GM23338 (cell line): Measurements from ENCODE around the gene SENP5. TPM values are rescaled to one million over a fixed set of nuclear protein-coding genes. Genes with fewer than 3 reads are reported as not detected.

Experiments used
- ATAC-seq: fragments of 200-7000 bp; cut with Tn5 transposase; 3 replicates; pipeline ENCODE4 v1.9.1; 2020
- DNase-seq: peaks from one replicate; pipeline ENCODE4 v3.0.0-alpha.2; 2015; ENCODE audit warnings: low spot score
- H2AFZ ChIP-seq: fragments of 200-600 bp; sonication (generic); 2 replicates; pipeline ENCODE4 v1.8.0; 2016; ENCODE audit warnings: antibody characterized with exemption, mild to moderate bottlenecking, moderate library complexity
- H3F3A ChIP-seq: fragments of 200-600 bp; sonication (generic); replicated peaks from 2 replicates; pipeline ENCODE4 v1.8.0; 2017; ENCODE audit warnings: antibody characterized with exemption, mixed run types, low read depth
- H3K27ac ChIP-seq: fragments of 200-600 bp; sonication (generic); 2 replicates; pipeline ENCODE4 v1.6.1; 2016; ENCODE audit warnings: low read depth
- H3K27me3 ChIP-seq: fragments of 200-600 bp; sonication (generic); 2 replicates; pipeline ENCODE4 v1.8.0; 2016; ENCODE audit warnings: mild to moderate bottlenecking, mixed run types, moderate library complexity; ENCODE audit not compliant: insufficient read depth
- H3K36me3 ChIP-seq: fragments of 200-600 bp; sonication (generic); 2 replicates; pipeline ENCODE4 v1.8.0; 2016; ENCODE audit warnings: mild to moderate bottlenecking; ENCODE audit not compliant: insufficient read depth
- H3K4me1 ChIP-seq: fragments of 200-600 bp; sonication (generic); 2 replicates; pipeline ENCODE4 v1.8.0; 2016; ENCODE audit warnings: mild to moderate bottlenecking, moderate library complexity; ENCODE audit not compliant: insufficient read depth
- H3K4me2 ChIP-seq: fragments of 200-600 bp; sonication (generic); 2 replicates; pipeline ENCODE4 v1.7.1; 2017; ENCODE audit warnings: mixed run types
- H3K4me3 ChIP-seq: fragments of 200-600 bp; sonication (generic); 2 replicates; pipeline ENCODE4 v1.6.1; 2016; ENCODE audit warnings: mixed run types
- H3K79me2 ChIP-seq: fragments of 200-600 bp; sonication (generic); replicated peaks from 2 replicates; pipeline ENCODE4 v1.8.0; 2017; ENCODE audit warnings: mild to moderate bottlenecking; ENCODE audit not compliant: insufficient read depth
- H3K9me2 ChIP-seq: fragments of 200-600 bp; sonication (generic); 2 replicates; pipeline ENCODE4 v1.8.0; 2017; ENCODE audit not compliant: insufficient read depth
- H4K20me1 ChIP-seq: fragments of 200-600 bp; sonication (generic); replicated peaks from 2 replicates; pipeline ENCODE4 v1.8.0; 2017; ENCODE audit warnings: mild to moderate bottlenecking; ENCODE audit not compliant: insufficient read depth
- H3K27ac Mint-ChIP-seq: 2 replicates; pipeline ENCODE4 v1.8.0; 2020; ENCODE audit warnings: inconsistent platforms, mild to moderate bottlenecking, moderate library complexity, mixed read lengths
- H3K27me3 Mint-ChIP-seq: 3 replicates; pipeline ENCODE4 v1.8.0; 2022; ENCODE audit warnings: low read depth, mild to moderate bottlenecking, moderate library complexity, mixed read lengths, inconsistent platforms; ENCODE audit not compliant: insufficient read depth, poor library complexity
- H3K36me3 Mint-ChIP-seq: 3 replicates; pipeline ENCODE4 v1.8.0; 2021; ENCODE audit warnings: low read depth, mild to moderate bottlenecking, inconsistent platforms, moderate library complexity, mixed read lengths
- H3K4me1 Mint-ChIP-seq: 3 replicates; pipeline ENCODE4 v1.8.0; 2020; ENCODE audit warnings: mild to moderate bottlenecking, inconsistent platforms, mixed read lengths
- H3K4me3 Mint-ChIP-seq: 3 replicates; pipeline ENCODE4 v1.8.0; 2021; ENCODE audit warnings: moderate library complexity, mild to moderate bottlenecking, inconsistent platforms, mixed read lengths
- H3K9me3 Mint-ChIP-seq: 3 replicates; pipeline ENCODE4 v1.8.0; 2020; ENCODE audit warnings: moderate library complexity, mild to moderate bottlenecking, inconsistent platforms, mixed read lengths
- CREB1 ChIP-seq: fragments of 250-450 bp; sonication (Bioruptor Pico); IDR thresholded peaks from 2 replicates; pipeline ENCODE4 v1.5.0; 2020; ENCODE audit warnings: low read depth, mild to moderate bottlenecking, moderate library complexity
- EZH2 ChIP-seq: fragments of 200-600 bp; sonication (generic); IDR thresholded peaks from one replicate; pipeline ENCODE4 v1.8.0; 2017; ENCODE audit warnings: antibody characterized with exemption, mild to moderate bottlenecking, low read depth; ENCODE audit not compliant: unreplicated experiment
- EZH2phosphoT487 ChIP-seq: fragments of 200-600 bp; sonication (generic); IDR thresholded peaks from one replicate; pipeline ENCODE4 v1.8.1; 2018; ENCODE audit warnings: antibody characterized with exemption; ENCODE audit not compliant: unreplicated experiment
- JUNB ChIP-seq: IDR thresholded peaks from one replicate; pipeline ENCODE4 v1.6.1; 2016; ENCODE audit warnings: antibody characterized with exemption; ENCODE audit not compliant: unreplicated experiment
- NANOG ChIP-seq: IDR thresholded peaks from 2 replicates; pipeline ENCODE4 v1.6.1; 2016; ENCODE audit warnings: antibody characterized with exemption, borderline replicate concordance
- POLR2AphosphoS5 ChIP-seq: IDR thresholded peaks from 2 replicates; pipeline ENCODE4 v1.6.1; 2016; ENCODE audit warnings: antibody characterized with exemption, low read depth
- STAT1 ChIP-seq: IDR thresholded peaks from one replicate; pipeline ENCODE4 v1.6.1; 2016; ENCODE audit warnings: antibody characterized with exemption; ENCODE audit not compliant: unreplicated experiment
- ZNF114 ChIP-seq: fragments of 250-450 bp; sonication (Bioruptor Pico); IDR thresholded peaks from 2 replicates; pipeline ENCODE4 v1.5.0; 2020; ENCODE audit warnings: mild to moderate bottlenecking, moderate library complexity
- ZNF331 ChIP-seq: fragments of 250-450 bp; sonication (Bioruptor Pico); IDR thresholded peaks from 2 replicates; pipeline ENCODE4 v1.5.0; 2020; ENCODE audit warnings: low read depth, mild to moderate bottlenecking, moderate library complexity
- polyA plus RNA-seq: library from polyadenylated mRNA; unstranded; fragments of >200 nt; fragmentation: Nextera tagmentation; extraction: Ambion mirVana; gene quantifications from 2 replicates; pipeline ENCODE4 v1.2.1, GENCODE V29; 2016
- total RNA-seq: library from RNA; depleted of rRNA; stranded (reverse); fragments of >200 nt; shearing (Covaris generic); gene quantifications from 2 replicates; pipeline ENCODE4 v1.2.3, GENCODE V29; 2014
- TF ChIP-seq, protein P1 (sequence below), 2 experiments: fragments of 200-600 bp in 1 of 2; sonication (generic) in 1 of 2; conservative IDR thresholded peaks; 2 replicates each; pipeline versions ENCODE4 v1.5.1 to v1.6.1; 2016 to 2017; ENCODE audit warnings: antibody characterized with exemption in 2 of 2, low read depth in 2 of 2, mild to moderate bottlenecking in 2 of 2, moderate library complexity in 1 of 2
- TF ChIP-seq, protein P2 (sequence below): IDR thresholded peaks from one replicate; pipeline ENCODE4 v1.6.1; 2018; ENCODE audit warnings: antibody characterized with exemption; ENCODE audit not compliant: unreplicated experiment
- TF ChIP-seq, protein P3 (sequence below): fragments of 250-450 bp; sonication (Bioruptor Pico); IDR thresholded peaks from 2 replicates; pipeline ENCODE4 v1.5.0; 2020; ENCODE audit warnings: mild to moderate bottlenecking, moderate library complexity
- TF ChIP-seq, protein P4 (sequence below): IDR thresholded peaks from 2 replicates; pipeline ENCODE4 v1.6.1; 2016; ENCODE audit warnings: antibody characterized with exemption

Gene SENP5
- total and polyA plus RNA-seq, 2 experiments from 2014 or later = 12.2 to 34.3 TPM

DNA sequence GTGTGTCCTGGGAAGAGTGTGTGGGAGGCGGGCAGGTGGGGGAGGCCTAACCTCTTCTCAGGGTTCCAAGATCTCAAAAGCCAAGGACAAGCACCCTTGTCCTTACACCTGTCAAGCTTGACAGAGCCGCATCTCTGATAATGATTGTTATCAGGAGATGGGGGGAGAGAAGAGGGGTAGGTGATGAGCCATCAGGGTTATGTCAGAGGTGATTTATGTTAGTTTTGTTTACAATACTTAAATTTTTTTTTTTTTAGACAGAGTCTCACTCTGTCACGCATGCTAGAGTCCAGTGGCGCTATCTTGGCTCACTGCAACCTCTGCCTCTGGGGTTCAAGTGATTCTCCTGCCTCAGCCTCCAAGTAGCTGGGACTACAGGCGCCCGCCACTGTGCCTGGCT lies 82.0 kb downstream of the SENP5 start:
- Histone ChIP-seq H4K20me1 (no peaks in the 10 kb centered on the region), H3K9me2 (no peaks in the 10 kb centered on the region), H3F3A (no peaks in the 10 kb centered on the region), H3K36me3 (no peaks in the 10 kb centered on the region), H3K4me1 (no peaks in the 10 kb centered on the region), H3K4me3 (no peak overlapping the region), H3K27me3 (no peaks in the 10 kb centered on the region), H3K79me2 (no peaks in the 10 kb centered on the region), H2AFZ (no peak overlapping the region), H3K4me2 (no peak overlapping the region), H3K27ac (no peak overlapping the region)
- TF ChIP-seq ZNF114 (CRISPR knock-in tag) = no peak
- no peak for TF ChIP-seq NANOG
- no peak for TF ChIP-seq CREB1 (CRISPR knock-in tag)
- no peak for TF ChIP-seq EZH2
- no peak for TF ChIP-seq ZNF331 (CRISPR knock-in tag)
- TF ChIP-seq EZH2phosphoT487 = no peak
- TF ChIP-seq POLR2AphosphoS5 = no peak
- TF ChIP-seq, protein P1, sequence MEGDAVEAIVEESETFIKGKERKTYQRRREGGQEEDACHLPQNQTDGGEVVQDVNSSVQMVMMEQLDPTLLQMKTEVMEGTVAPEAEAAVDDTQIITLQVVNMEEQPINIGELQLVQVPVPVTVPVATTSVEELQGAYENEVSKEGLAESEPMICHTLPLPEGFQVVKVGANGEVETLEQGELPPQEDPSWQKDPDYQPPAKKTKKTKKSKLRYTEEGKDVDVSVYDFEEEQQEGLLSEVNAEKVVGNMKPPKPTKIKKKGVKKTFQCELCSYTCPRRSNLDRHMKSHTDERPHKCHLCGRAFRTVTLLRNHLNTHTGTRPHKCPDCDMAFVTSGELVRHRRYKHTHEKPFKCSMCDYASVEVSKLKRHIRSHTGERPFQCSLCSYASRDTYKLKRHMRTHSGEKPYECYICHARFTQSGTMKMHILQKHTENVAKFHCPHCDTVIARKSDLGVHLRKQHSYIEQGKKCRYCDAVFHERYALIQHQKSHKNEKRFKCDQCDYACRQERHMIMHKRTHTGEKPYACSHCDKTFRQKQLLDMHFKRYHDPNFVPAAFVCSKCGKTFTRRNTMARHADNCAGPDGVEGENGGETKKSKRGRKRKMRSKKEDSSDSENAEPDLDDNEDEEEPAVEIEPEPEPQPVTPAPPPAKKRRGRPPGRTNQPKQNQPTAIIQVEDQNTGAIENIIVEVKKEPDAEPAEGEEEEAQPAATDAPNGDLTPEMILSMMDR (conservative IDR thresholded peaks at IDR 0.05; ENCODE audit: low read depth in 2 of 2) = no peak
- TF ChIP-seq STAT1 = no peak
- TF ChIP-seq, protein P2, sequence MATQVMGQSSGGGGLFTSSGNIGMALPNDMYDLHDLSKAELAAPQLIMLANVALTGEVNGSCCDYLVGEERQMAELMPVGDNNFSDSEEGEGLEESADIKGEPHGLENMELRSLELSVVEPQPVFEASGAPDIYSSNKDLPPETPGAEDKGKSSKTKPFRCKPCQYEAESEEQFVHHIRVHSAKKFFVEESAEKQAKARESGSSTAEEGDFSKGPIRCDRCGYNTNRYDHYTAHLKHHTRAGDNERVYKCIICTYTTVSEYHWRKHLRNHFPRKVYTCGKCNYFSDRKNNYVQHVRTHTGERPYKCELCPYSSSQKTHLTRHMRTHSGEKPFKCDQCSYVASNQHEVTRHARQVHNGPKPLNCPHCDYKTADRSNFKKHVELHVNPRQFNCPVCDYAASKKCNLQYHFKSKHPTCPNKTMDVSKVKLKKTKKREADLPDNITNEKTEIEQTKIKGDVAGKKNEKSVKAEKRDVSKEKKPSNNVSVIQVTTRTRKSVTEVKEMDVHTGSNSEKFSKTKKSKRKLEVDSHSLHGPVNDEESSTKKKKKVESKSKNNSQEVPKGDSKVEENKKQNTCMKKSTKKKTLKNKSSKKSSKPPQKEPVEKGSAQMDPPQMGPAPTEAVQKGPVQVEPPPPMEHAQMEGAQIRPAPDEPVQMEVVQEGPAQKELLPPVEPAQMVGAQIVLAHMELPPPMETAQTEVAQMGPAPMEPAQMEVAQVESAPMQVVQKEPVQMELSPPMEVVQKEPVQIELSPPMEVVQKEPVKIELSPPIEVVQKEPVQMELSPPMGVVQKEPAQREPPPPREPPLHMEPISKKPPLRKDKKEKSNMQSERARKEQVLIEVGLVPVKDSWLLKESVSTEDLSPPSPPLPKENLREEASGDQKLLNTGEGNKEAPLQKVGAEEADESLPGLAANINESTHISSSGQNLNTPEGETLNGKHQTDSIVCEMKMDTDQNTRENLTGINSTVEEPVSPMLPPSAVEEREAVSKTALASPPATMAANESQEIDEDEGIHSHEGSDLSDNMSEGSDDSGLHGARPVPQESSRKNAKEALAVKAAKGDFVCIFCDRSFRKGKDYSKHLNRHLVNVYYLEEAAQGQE = no peak
- TF ChIP-seq JUNB = no peak
- TF ChIP-seq, protein P3, sequence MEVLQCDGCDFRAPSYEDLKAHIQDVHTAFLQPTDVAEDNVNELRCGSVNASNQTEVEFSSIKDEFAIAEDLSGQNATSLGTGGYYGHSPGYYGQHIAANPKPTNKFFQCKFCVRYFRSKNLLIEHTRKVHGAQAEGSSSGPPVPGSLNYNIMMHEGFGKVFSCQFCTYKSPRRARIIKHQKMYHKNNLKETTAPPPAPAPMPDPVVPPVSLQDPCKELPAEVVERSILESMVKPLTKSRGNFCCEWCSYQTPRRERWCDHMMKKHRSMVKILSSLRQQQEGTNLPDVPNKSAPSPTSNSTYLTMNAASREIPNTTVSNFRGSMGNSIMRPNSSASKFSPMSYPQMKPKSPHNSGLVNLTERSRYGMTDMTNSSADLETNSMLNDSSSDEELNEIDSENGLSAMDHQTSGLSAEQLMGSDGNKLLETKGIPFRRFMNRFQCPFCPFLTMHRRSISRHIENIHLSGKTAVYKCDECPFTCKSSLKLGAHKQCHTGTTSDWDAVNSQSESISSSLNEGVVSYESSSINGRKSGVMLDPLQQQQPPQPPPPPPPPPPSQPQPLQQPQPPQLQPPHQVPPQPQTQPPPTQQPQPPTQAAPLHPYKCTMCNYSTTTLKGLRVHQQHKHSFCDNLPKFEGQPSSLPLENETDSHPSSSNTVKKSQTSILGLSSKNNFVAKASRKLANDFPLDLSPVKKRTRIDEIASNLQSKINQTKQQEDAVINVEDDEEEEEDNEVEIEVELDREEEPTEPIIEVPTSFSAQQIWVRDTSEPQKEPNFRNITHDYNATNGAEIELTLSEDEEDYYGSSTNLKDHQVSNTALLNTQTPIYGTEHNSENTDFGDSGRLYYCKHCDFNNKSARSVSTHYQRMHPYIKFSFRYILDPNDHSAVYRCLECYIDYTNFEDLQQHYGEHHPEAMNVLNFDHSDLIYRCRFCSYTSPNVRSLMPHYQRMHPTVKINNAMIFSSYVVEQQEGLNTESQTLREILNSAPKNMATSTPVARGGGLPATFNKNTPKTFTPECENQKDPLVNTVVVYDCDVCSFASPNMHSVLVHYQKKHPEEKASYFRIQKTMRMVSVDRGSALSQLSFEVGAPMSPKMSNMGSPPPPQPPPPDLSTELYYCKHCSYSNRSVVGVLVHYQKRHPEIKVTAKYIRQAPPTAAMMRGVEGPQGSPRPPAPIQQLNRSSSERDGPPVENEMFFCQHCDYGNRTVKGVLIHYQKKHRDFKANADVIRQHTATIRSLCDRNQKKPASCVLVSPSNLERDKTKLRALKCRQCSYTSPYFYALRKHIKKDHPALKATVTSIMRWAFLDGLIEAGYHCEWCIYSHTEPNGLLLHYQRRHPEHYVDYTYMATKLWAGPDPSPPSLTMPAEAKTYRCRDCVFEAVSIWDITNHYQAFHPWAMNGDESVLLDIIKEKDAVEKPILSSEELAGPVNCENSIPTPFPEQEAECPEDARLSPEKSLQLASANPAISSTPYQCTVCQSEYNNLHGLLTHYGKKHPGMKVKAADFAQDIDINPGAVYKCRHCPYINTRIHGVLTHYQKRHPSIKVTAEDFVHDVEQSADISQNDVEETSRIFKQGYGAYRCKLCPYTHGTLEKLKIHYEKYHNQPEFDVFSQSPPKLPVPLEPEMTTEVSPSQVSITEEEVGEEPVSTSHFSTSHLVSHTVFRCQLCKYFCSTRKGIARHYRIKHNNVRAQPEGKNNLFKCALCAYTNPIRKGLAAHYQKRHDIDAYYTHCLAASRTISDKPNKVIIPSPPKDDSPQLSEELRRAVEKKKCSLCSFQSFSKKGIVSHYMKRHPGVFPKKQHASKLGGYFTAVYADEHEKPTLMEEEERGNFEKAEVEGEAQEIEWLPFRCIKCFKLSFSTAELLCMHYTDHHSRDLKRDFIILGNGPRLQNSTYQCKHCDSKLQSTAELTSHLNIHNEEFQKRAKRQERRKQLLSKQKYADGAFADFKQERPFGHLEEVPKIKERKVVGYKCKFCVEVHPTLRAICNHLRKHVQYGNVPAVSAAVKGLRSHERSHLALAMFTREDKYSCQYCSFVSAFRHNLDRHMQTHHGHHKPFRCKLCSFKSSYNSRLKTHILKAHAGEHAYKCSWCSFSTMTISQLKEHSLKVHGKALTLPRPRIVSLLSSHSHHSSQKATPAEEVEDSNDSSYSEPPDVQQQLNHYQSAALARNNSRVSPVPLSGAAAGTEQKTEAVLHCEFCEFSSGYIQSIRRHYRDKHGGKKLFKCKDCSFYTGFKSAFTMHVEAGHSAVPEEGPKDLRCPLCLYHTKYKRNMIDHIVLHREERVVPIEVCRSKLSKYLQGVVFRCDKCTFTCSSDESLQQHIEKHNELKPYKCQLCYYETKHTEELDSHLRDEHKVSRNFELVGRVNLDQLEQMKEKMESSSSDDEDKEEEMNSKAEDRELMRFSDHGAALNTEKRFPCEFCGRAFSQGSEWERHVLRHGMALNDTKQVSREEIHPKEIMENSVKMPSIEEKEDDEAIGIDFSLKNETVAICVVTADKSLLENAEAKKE (CRISPR knock-in tag) = no peak
- TF ChIP-seq, protein P4, sequence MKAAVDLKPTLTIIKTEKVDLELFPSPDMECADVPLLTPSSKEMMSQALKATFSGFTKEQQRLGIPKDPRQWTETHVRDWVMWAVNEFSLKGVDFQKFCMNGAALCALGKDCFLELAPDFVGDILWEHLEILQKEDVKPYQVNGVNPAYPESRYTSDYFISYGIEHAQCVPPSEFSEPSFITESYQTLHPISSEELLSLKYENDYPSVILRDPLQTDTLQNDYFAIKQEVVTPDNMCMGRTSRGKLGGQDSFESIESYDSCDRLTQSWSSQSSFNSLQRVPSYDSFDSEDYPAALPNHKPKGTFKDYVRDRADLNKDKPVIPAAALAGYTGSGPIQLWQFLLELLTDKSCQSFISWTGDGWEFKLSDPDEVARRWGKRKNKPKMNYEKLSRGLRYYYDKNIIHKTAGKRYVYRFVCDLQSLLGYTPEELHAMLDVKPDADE = no peak
- Mint-ChIP-seq H3K9me3 (no peaks in the 10 kb centered on the region), H3K27ac (no peak overlapping the region), H3K27me3 (peaks cover 16% of the 10 kb centered on the region), H3K4me1 (0 out of 3 replicates have a peak, but pooled peaks cover 2% of the 10 kb centered on the region), H3K36me3 (no peaks in the 10 kb centered on the region), H3K4me3 (no peak overlapping the region)
- DNase-seq = no peak
- no peak for ATAC-seq
